K562 (cell line): Measurements from ENCODE around the gene ENDOD1. TPM values are rescaled to one million over a fixed set of nuclear protein-coding genes. Genes with fewer than 3 reads are reported as not detected.
A peak's percentile ranks its signal among the peaks of the same experiment; 100 is the strongest.

Source experiments
- CBFB ChIP-seq: sonication (generic); formaldehyde crosslinking; IDR thresholded peaks from 2 replicates; pipeline ENCODE4 v1.4.0; 2020; ENCODE audit warnings: mild to moderate bottlenecking, missing genetic modification reagents
- DACH1 ChIP-seq: fragments of 450-650 bp; IDR thresholded peaks from 2 replicates; pipeline ENCODE4 v1.6.1; 2018; ENCODE audit not compliant: partially characterized antibody
- FOXP1 ChIP-seq: sonication (generic); formaldehyde crosslinking; IDR thresholded peaks from 2 replicates; pipeline ENCODE4 v1.8.0; 2022; ENCODE audit warnings: mild to moderate bottlenecking, missing genetic modification reagents
- HDAC3 ChIP-seq: fragments of 450-650 bp; IDR thresholded peaks from 2 replicates; pipeline ENCODE4 v1.6.1; 2018; ENCODE audit warnings: borderline replicate concordance, mild to moderate bottlenecking, moderate library complexity; ENCODE audit not compliant: partially characterized antibody
- SMAD3 ChIP-seq: fragments of 450-650 bp; formaldehyde crosslinking; conservative IDR thresholded peaks from 2 replicates; pipeline ENCODE4 v1.4.0; 2020; ENCODE audit warnings: mild to moderate bottlenecking
- TAF1 ChIP-seq: IDR thresholded peaks from 2 replicates; pipeline ENCODE4 v1.6.1; 2011; ENCODE audit warnings: mild to moderate bottlenecking, low read length, moderate library complexity; ENCODE audit not compliant: insufficient read depth, control insufficient read depth, severe bottlenecking; ENCODE audit errors: extremely low read depth
- TEAD4 ChIP-seq, 2 experiments: sonication (generic) in 1 of 2; formaldehyde crosslinking in 1 of 2; IDR thresholded peaks; 2 replicates each; pipeline versions ENCODE4 v1.6.1 to v1.8.0; 2012 to 2022; ENCODE audit warnings: borderline replicate concordance in 1 of 2, inconsistent platforms in 1 of 2, low read length in 1 of 2, mild to moderate bottlenecking in 1 of 2, missing genetic modification reagents in 1 of 2
- YBX1 ChIP-seq: fragments of 450-650 bp; IDR thresholded peaks from 2 replicates; pipeline ENCODE4 v1.7.1; 2016; ENCODE audit warnings: mild to moderate bottlenecking
- ZNF507 ChIP-seq: conservative IDR thresholded peaks from 2 replicates; pipeline ENCODE4 v1.6.1; 2017; ENCODE audit warnings: missing genetic modification characterization, missing compliant biosample characterization
- polyA plus RNA-seq, 8 experiments: library from polyadenylated mRNA; depleted of rRNA in 4 of 8; stranded (reverse) in 5 of 8; unstranded in 3 of 8; fragments of >200 nt; fragmentation: Nextera tagmentation in 2 of 8; fragmentation: Illumina TruSeq in 1 of 8; extraction: Ambion mirVana in 2 of 8; extraction: Trizol in 1 of 8; gene quantifications; 2 replicates each; pipeline versions ENCODE4 v1.2.1 to v1.2.3, GENCODE V29; 2011 to 2014; ENCODE audit warnings: inconsistent platforms in 1 of 8, missing spikeins in 1 of 8
- total RNA-seq, 7 experiments: library from RNA; depleted of rRNA in 6 of 7; stranded (reverse); fragments of >200 nt in 6 of 7; fragmentation: Illumina TruSeq in 2 of 7; extraction: Trizol in 2 of 7; gene quantifications; 2 replicates each; pipeline versions ENCODE4 v1.2.1 to v1.2.3, GENCODE V29; 2011 to 2021; ENCODE audit warnings: low replicate concordance in 1 of 7
- TF ChIP-seq, protein P1 (sequence below), 2 experiments: fragments of 200-800 bp in 1 of 2; sonication (Bioruptor generic) in 1 of 2; sonication (generic) in 1 of 2; formaldehyde crosslinking in 1 of 2; IDR thresholded peaks in 1 of 2; conservative IDR thresholded peaks in 1 of 2; 2 replicates each; pipeline versions ENCODE4 v1.5.0 to v1.6.1; 2016 to 2020; ENCODE audit warnings: missing compliant biosample characterization in 1 of 2, missing genetic modification characterization in 1 of 2, missing genetic modification reagents in 1 of 2
- TF ChIP-seq, protein P2 (sequence below): sonication (generic); formaldehyde crosslinking; IDR thresholded peaks from 2 replicates; pipeline ENCODE4 v1.8.0; 2022; ENCODE audit warnings: missing genetic modification reagents, mild to moderate bottlenecking, borderline replicate concordance
- TF ChIP-seq, protein P3 (sequence below): fragments of 450-650 bp; formaldehyde crosslinking; IDR thresholded peaks from 2 replicates; pipeline ENCODE4 v1.4.0; 2020; ENCODE audit warnings: mild to moderate bottlenecking, moderate library complexity
- TF ChIP-seq, protein P4 (sequence below): sonication (generic); formaldehyde crosslinking; IDR thresholded peaks from 2 replicates; pipeline ENCODE4 v1.8.1; 2022; ENCODE audit warnings: missing genetic modification reagents
- TF ChIP-seq, protein P5 (sequence below): fragments of 450-650 bp; IDR thresholded peaks from 2 replicates; pipeline ENCODE4 v1.6.1; 2016; ENCODE audit warnings: mild to moderate bottlenecking
- TF ChIP-seq, protein P6 (sequence below): fragments of 250-450 bp; sonication (Bioruptor Pico); IDR thresholded peaks from 2 replicates; pipeline ENCODE4 v1.9.0; 2021; ENCODE audit warnings: mild to moderate bottlenecking, inconsistent platforms

The ENDOD1 gene
- total and polyA plus RNA-seq, 9 of the 15 experiments (the other 6 are each of a cell fraction or from before 2014, with no cell fraction given) = 4.2 to 11.8 (median 9.3) TPM

DNA sequence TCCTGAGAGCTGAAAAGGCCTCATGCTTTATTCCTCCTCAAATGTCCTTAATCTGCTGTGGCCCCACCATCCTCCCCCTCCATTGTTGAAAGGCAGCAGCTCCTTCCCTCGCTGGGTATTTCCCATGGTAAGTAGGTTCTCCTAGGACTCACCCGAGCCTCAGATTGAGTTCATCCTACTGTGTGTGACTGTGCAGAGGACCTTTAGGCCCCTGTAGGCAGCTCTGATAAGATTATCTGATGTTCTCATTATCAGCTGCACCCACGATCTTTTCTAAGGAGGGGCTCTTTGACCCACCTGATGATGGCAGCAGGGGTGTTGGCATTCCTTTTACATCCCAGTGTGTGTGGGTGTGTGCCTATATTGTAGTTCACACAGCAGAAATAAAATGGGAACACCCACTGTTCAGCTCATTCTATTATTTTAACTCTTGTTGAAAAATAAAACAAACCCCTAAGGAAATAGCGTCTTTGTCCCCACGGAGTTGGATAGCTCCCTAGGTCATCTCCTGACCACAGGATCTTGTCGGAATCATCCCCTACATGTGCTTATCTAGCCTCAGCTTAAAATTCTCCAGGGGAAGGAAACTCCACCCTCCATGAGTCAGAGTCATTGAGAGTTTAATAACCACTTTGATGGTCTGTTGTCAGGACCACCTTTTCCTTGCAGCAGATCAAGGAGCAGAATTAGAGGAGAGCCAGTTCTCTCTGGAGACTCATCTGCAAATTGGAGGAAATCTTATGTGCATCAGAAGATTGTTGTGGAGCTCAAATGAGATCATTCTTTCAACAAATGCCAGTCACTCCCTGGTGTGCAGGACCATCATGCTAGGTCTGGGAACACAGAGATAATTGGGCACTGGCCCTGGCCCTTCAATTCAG is 19.3 kb downstream of the ENDOD1 start (continued):
- TF ChIP-seq TAF1 = peak; percentile 25
- peak; percentile 89 for TF ChIP-seq HDAC3
- TF ChIP-seq, protein P1, sequence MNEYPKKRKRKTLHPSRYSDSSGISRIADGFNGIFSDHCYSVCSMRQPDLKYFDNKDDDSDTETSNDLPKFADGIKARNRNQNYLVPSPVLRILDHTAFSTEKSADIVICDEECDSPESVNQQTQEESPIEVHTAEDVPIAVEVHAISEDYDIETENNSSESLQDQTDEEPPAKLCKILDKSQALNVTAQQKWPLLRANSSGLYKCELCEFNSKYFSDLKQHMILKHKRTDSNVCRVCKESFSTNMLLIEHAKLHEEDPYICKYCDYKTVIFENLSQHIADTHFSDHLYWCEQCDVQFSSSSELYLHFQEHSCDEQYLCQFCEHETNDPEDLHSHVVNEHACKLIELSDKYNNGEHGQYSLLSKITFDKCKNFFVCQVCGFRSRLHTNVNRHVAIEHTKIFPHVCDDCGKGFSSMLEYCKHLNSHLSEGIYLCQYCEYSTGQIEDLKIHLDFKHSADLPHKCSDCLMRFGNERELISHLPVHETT (CRISPR knock-in tag; conservative IDR thresholded peaks at IDR 0.05 in 1 of 2, IDR thresholded peaks at IDR 0.05 in 1 of 2) = peak in 1 of 2 experiments; percentile 50; a peak in 1 of 4 replicates
- TF ChIP-seq SMAD3 = no peak
- no peak for TF ChIP-seq YBX1
- TF ChIP-seq, protein P2, sequence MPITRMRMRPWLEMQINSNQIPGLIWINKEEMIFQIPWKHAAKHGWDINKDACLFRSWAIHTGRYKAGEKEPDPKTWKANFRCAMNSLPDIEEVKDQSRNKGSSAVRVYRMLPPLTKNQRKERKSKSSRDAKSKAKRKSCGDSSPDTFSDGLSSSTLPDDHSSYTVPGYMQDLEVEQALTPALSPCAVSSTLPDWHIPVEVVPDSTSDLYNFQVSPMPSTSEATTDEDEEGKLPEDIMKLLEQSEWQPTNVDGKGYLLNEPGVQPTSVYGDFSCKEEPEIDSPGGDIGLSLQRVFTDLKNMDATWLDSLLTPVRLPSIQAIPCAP = no peak
- no peak for TF ChIP-seq ZNF507 (tag)
- TF ChIP-seq TEAD4 (IDR thresholded peaks at IDR 0.05; ENCODE audit: low read length) = peak; percentile 96
- no peak for TF ChIP-seq TEAD4 (CRISPR knock-in tag; IDR thresholded peaks at IDR 0.05; ENCODE audit: borderline replicate concordance)
- TF ChIP-seq FOXP1 (CRISPR knock-in tag) = no peak
- TF ChIP-seq, protein P3, sequence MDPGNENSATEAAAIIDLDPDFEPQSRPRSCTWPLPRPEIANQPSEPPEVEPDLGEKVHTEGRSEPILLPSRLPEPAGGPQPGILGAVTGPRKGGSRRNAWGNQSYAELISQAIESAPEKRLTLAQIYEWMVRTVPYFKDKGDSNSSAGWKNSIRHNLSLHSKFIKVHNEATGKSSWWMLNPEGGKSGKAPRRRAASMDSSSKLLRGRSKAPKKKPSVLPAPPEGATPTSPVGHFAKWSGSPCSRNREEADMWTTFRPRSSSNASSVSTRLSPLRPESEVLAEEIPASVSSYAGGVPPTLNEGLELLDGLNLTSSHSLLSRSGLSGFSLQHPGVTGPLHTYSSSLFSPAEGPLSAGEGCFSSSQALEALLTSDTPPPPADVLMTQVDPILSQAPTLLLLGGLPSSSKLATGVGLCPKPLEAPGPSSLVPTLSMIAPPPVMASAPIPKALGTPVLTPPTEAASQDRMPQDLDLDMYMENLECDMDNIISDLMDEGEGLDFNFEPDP (CRISPR knock-in tag) = no peak
- TF ChIP-seq, protein P4, sequence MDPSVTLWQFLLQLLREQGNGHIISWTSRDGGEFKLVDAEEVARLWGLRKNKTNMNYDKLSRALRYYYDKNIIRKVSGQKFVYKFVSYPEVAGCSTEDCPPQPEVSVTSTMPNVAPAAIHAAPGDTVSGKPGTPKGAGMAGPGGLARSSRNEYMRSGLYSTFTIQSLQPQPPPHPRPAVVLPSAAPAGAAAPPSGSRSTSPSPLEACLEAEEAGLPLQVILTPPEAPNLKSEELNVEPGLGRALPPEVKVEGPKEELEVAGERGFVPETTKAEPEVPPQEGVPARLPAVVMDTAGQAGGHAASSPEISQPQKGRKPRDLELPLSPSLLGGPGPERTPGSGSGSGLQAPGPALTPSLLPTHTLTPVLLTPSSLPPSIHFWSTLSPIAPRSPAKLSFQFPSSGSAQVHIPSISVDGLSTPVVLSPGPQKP (CRISPR knock-in tag) = no peak
- no peak for TF ChIP-seq CBFB (CRISPR knock-in tag)
- TF ChIP-seq, protein P5, sequence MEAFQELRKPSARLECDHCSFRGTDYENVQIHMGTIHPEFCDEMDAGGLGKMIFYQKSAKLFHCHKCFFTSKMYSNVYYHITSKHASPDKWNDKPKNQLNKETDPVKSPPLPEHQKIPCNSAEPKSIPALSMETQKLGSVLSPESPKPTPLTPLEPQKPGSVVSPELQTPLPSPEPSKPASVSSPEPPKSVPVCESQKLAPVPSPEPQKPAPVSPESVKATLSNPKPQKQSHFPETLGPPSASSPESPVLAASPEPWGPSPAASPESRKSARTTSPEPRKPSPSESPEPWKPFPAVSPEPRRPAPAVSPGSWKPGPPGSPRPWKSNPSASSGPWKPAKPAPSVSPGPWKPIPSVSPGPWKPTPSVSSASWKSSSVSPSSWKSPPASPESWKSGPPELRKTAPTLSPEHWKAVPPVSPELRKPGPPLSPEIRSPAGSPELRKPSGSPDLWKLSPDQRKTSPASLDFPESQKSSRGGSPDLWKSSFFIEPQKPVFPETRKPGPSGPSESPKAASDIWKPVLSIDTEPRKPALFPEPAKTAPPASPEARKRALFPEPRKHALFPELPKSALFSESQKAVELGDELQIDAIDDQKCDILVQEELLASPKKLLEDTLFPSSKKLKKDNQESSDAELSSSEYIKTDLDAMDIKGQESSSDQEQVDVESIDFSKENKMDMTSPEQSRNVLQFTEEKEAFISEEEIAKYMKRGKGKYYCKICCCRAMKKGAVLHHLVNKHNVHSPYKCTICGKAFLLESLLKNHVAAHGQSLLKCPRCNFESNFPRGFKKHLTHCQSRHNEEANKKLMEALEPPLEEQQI = peak; percentile 72
- TF ChIP-seq, protein P6, sequence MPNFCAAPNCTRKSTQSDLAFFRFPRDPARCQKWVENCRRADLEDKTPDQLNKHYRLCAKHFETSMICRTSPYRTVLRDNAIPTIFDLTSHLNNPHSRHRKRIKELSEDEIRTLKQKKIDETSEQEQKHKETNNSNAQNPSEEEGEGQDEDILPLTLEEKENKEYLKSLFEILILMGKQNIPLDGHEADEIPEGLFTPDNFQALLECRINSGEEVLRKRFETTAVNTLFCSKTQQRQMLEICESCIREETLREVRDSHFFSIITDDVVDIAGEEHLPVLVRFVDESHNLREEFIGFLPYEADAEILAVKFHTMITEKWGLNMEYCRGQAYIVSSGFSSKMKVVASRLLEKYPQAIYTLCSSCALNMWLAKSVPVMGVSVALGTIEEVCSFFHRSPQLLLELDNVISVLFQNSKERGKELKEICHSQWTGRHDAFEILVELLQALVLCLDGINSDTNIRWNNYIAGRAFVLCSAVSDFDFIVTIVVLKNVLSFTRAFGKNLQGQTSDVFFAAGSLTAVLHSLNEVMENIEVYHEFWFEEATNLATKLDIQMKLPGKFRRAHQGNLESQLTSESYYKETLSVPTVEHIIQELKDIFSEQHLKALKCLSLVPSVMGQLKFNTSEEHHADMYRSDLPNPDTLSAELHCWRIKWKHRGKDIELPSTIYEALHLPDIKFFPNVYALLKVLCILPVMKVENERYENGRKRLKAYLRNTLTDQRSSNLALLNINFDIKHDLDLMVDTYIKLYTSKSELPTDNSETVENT = no peak
- TF ChIP-seq DACH1 = peak; percentile 20
